WTC11 (cell line): Measurements from ENCODE around the gene STARD5. TPM values are rescaled to one million over a fixed set of nuclear protein-coding genes. Genes with fewer than 3 reads are reported as not detected.

Experiments used
- ATAC-seq: fragments of 200-7000 bp; cut with Tn5 transposase; 2 replicates; pipeline ENCODE4 v1.10.0; 2021; ENCODE audit warnings: mild to moderate bottlenecking, moderate library complexity
- CTCF ChIA-PET: fragments of 300-600 bp; sonication (Branson Sonifier 250); formaldehyde crosslinking; loops from one replicate; lab custom pipeline; 2021; ENCODE audit warnings: antibody characterized with exemption; lab: Charles Lee
- POLR2A ChIA-PET: fragments of 350-600 bp; sonication (Branson Sonifier 250); formaldehyde crosslinking; loops from one replicate; lab custom pipeline; 2021; ENCODE audit warnings: antibody characterized with exemption; lab: Charles Lee
- DNase-seq: peaks from one replicate; pipeline ENCODE4 v3.0.0; 2021; ENCODE audit warnings: low spot score
- H3K27ac Mint-ChIP-seq: 2 replicates; pipeline ENCODE4 v1.8.0; 2021; ENCODE audit warnings: mixed read lengths
- H3K27me3 Mint-ChIP-seq: 2 replicates; pipeline ENCODE4 v1.8.0; 2021; ENCODE audit warnings: low read depth, mild to moderate bottlenecking, moderate library complexity, mixed read lengths
- H3K36me3 Mint-ChIP-seq: 2 replicates; pipeline ENCODE4 v1.8.0; 2021; ENCODE audit warnings: mixed read lengths
- H3K4me1 Mint-ChIP-seq: 2 replicates; pipeline ENCODE4 v1.8.0; 2022; ENCODE audit warnings: mixed read lengths
- H3K4me3 Mint-ChIP-seq: 2 replicates; pipeline ENCODE4 v1.8.0; 2021; ENCODE audit warnings: mild to moderate bottlenecking, moderate library complexity, mixed read lengths
- H3K9me3 Mint-ChIP-seq: 2 replicates; pipeline ENCODE4 v1.8.0; 2021; ENCODE audit warnings: mixed read lengths
- ATF3 ChIP-seq: sonication (generic); formaldehyde crosslinking; conservative IDR thresholded peaks from 2 replicates; pipeline ENCODE4 v1.8.1; 2022; ENCODE audit warnings: mild to moderate bottlenecking, missing genetic modification reagents
- CBFB ChIP-seq: sonication (generic); formaldehyde crosslinking; IDR thresholded peaks from 2 replicates; pipeline ENCODE4 v1.8.1; 2022; ENCODE audit warnings: mild to moderate bottlenecking, low read depth, missing genetic modification reagents
- E2F4 ChIP-seq: sonication (generic); formaldehyde crosslinking; IDR thresholded peaks from 2 replicates; pipeline ENCODE4 v1.8.1; 2022; ENCODE audit warnings: low read depth, mild to moderate bottlenecking, moderate library complexity, missing genetic modification reagents, borderline replicate concordance
- E2F5 ChIP-seq: sonication (generic); formaldehyde crosslinking; IDR thresholded peaks from 2 replicates; pipeline ENCODE4 v1.8.1; 2022; ENCODE audit warnings: mild to moderate bottlenecking, moderate library complexity, missing genetic modification reagents
- ELF4 ChIP-seq: sonication (generic); formaldehyde crosslinking; IDR thresholded peaks from 2 replicates; pipeline ENCODE4 v1.8.1; 2022; ENCODE audit warnings: low read depth, mild to moderate bottlenecking, moderate library complexity, missing genetic modification reagents
- EMX1 ChIP-seq: fragments of 250-450 bp; sonication (Bioruptor Pico); IDR thresholded peaks from 2 replicates; pipeline ENCODE4 v1.8.0; 2021; ENCODE audit warnings: mild to moderate bottlenecking
- ESRRA ChIP-seq: sonication (generic); formaldehyde crosslinking; IDR thresholded peaks from 2 replicates; pipeline ENCODE4 v1.8.1; 2022; ENCODE audit warnings: mild to moderate bottlenecking, missing genetic modification reagents, borderline replicate concordance
- FOXJ3 ChIP-seq: sonication (generic); formaldehyde crosslinking; IDR thresholded peaks from 2 replicates; pipeline ENCODE4 v1.9.0; 2021; ENCODE audit warnings: missing genetic modification reagents, mild to moderate bottlenecking, borderline replicate concordance
- FOXP4 ChIP-seq: sonication (generic); formaldehyde crosslinking; IDR thresholded peaks from 2 replicates; pipeline ENCODE4 v1.8.0; 2022; ENCODE audit warnings: mild to moderate bottlenecking, missing genetic modification reagents
- GRHL2 ChIP-seq: fragments of 250-450 bp; sonication (Bioruptor Pico); IDR thresholded peaks from 2 replicates; pipeline ENCODE4 v1.8.0; 2022; ENCODE audit warnings: mild to moderate bottlenecking, moderate library complexity; ENCODE audit not compliant: insufficient replicate concordance, severe bottlenecking
- GTF2I ChIP-seq: fragments of 250-450 bp; sonication (Bioruptor Pico); conservative IDR thresholded peaks from 2 replicates; pipeline ENCODE4 v1.4.0; 2021; ENCODE audit warnings: mild to moderate bottlenecking
- HMGA2 ChIP-seq: fragments of 250-450 bp; sonication (Bioruptor Pico); IDR thresholded peaks from 2 replicates; pipeline ENCODE4 v1.4.0; 2021; ENCODE audit warnings: mild to moderate bottlenecking, moderate library complexity
- MXD4 ChIP-seq: fragments of 250-450 bp; sonication (Bioruptor Pico); IDR thresholded peaks from 2 replicates; pipeline ENCODE4 v1.8.0; 2021; ENCODE audit warnings: mild to moderate bottlenecking, moderate library complexity, borderline replicate concordance
- MYBL2 ChIP-seq: sonication (generic); formaldehyde crosslinking; IDR thresholded peaks from 2 replicates; pipeline ENCODE4 v1.8.1; 2023; ENCODE audit warnings: mild to moderate bottlenecking, moderate library complexity, missing genetic modification reagents
- NFE2L1 ChIP-seq: sonication (generic); formaldehyde crosslinking; IDR thresholded peaks from 2 replicates; pipeline ENCODE4 v1.8.1; 2023; ENCODE audit warnings: missing genetic modification reagents
- NFYB ChIP-seq: sonication (generic); formaldehyde crosslinking; conservative IDR thresholded peaks from 2 replicates; pipeline ENCODE4 v1.8.0; 2022; ENCODE audit warnings: low read depth, missing genetic modification reagents
- OVOL2 ChIP-seq: fragments of 250-450 bp; sonication (Bioruptor Pico); IDR thresholded peaks from 2 replicates; pipeline ENCODE4 v1.9.0; 2021; ENCODE audit warnings: mild to moderate bottlenecking, borderline replicate concordance
- PREB ChIP-seq: sonication (generic); formaldehyde crosslinking; IDR thresholded peaks from 2 replicates; pipeline ENCODE4 v1.8.1; 2022; ENCODE audit warnings: mild to moderate bottlenecking, missing genetic modification reagents, moderate library complexity, borderline replicate concordance
- RELA ChIP-seq: sonication (generic); formaldehyde crosslinking; IDR thresholded peaks from 2 replicates; pipeline ENCODE4 v1.8.1; 2022; ENCODE audit warnings: missing genetic modification reagents, mild to moderate bottlenecking, borderline replicate concordance
- SMAD3 ChIP-seq: sonication (generic); formaldehyde crosslinking; IDR thresholded peaks from 2 replicates; pipeline ENCODE4 v1.8.0; 2022; ENCODE audit warnings: missing genetic modification reagents, mild to moderate bottlenecking, borderline replicate concordance
- STAT6 ChIP-seq: sonication (generic); formaldehyde crosslinking; conservative IDR thresholded peaks from 2 replicates; pipeline ENCODE4 v1.8.1; 2023; ENCODE audit warnings: mild to moderate bottlenecking, low read depth, missing genetic modification reagents, moderate library complexity
- TEAD4 ChIP-seq: sonication (generic); formaldehyde crosslinking; IDR thresholded peaks from 2 replicates; pipeline ENCODE4 v1.8.0; 2022; ENCODE audit warnings: mild to moderate bottlenecking, missing genetic modification reagents
- USF1 ChIP-seq: sonication (generic); formaldehyde crosslinking; IDR thresholded peaks from 2 replicates; pipeline ENCODE4 v1.8.0; 2022; ENCODE audit warnings: mild to moderate bottlenecking, missing genetic modification reagents
- ZMAT4 ChIP-seq: fragments of 250-450 bp; sonication (Bioruptor Pico); IDR thresholded peaks from 2 replicates; pipeline ENCODE4 v1.9.0; 2021; ENCODE audit warnings: mild to moderate bottlenecking
- total RNA-seq: library from RNA; stranded (reverse); gene quantifications from 3 replicates; pipeline ENCODE4 v1.2.3, GENCODE V29; 2021

STARD5 gene
- total RNA-seq, 1 experiment from 2014 or later, result 6.8 TPM

- ATAC-seq, result no peak
- no peaks in the 10 kb centered on the region for H3K36me3 Mint-ChIP-seq
- H3K4me1 Mint-ChIP-seq, result peaks cover 11% of the 10 kb centered on the region
- H3K27ac Mint-ChIP-seq, result no peak overlapping the region
- H3K27me3 Mint-ChIP-seq, result no peaks in the 10 kb centered on the region
- no peak overlapping the region for H3K4me3 Mint-ChIP-seq
- POLR2A ChIA-PET, result no interaction called here
- CTCF ChIA-PET, result interaction anchor here (1.9 kb wide), 1 partner anchor 14 kb away, joined by 6 read pairs; no protein-coding TSS in a partner anchor
- DNase-seq, result no peak
- H3K9me3 Mint-ChIP-seq, result no peaks in the 10 kb centered on the region
- TF ChIP-seq HMGA2 (CRISPR knock-in tag) (no peak), TEAD4 (no peak), OVOL2 (CRISPR knock-in tag) (no peak), USF1 (CRISPR knock-in tag) (no peak), ZMAT4 (CRISPR knock-in tag) (no peak), PREB (CRISPR knock-in tag) (no peak), RELA (CRISPR knock-in tag) (no peak), GRHL2 (CRISPR knock-in tag) (no peak), ELF4 (CRISPR knock-in tag) (no peak), FOXP4 (CRISPR knock-in tag) (no peak), MXD4 (CRISPR knock-in tag) (no peak), MYBL2 (CRISPR knock-in tag) (no peak), FOXJ3 (no peak), E2F4 (CRISPR knock-in tag) (no peak), CBFB (CRISPR knock-in tag) (no peak), EMX1 (CRISPR knock-in tag) (no peak)
These were observed 62.6 kb downstream of the STARD5 start for GRCh38 chr15:81261172-81261811.

- ATAC-seq (no peak), DNase-seq (no peak)
- Mint-ChIP-seq H3K4me1 (no peaks in the 10 kb centered on the region), H3K36me3 (no peaks in the 10 kb centered on the region), H3K9me3 (no peaks in the 10 kb centered on the region), H3K4me3 (no peak overlapping the region), H3K27ac (no peak overlapping the region), H3K27me3 (no peaks in the 10 kb centered on the region)
- POLR2A ChIA-PET, result interaction anchor here (0.6 kb wide), 1 partner anchor 109 kb away, joined by 3 read pairs; no protein-coding TSS in a partner anchor
- CTCF ChIA-PET, result interaction anchor here (0.7 to 1.9 kb wide), 4 partner anchors 15 to 153 kb away, joined by 3 to 6 read pairs (median 4); no protein-coding TSS in a partner anchor
- TF ChIP-seq E2F5 (CRISPR knock-in tag) (no peak), ATF3 (CRISPR knock-in tag) (no peak), HMGA2 (CRISPR knock-in tag) (no peak), GTF2I (CRISPR knock-in tag) (no peak), EMX1 (CRISPR knock-in tag) (no peak), ZMAT4 (CRISPR knock-in tag) (no peak), SMAD3 (no peak), FOXJ3 (no peak), NFYB (CRISPR knock-in tag) (no peak), ESRRA (CRISPR knock-in tag) (no peak), TEAD4 (no peak), STAT6 (CRISPR knock-in tag) (no peak), NFE2L1 (CRISPR knock-in tag) (no peak)
These were observed 64.1 kb downstream of the STARD5 start for GRCh38 chr15:81259760-81260298.
